Measurements from ENCODE around the gene CREBRF.
"Not testable (repeated sequence)": the region's sequence is repeated elsewhere in the genome, so short reads cannot be mapped to it uniquely, and the experiment has no call there.

The CREBRF gene

GRCh38 chr5:173075137-173075843 lies 19.1 kb downstream of the CREBRF start:
- Histone ChIP-seq H3K36me3 (ENCODE audit: control insufficient read depth in 5 of 5, insufficient read depth in 5 of 5, low read length in 5 of 5) (no peaks in the 10 kb centered on the region), H3K4me3 (ENCODE audit: low read depth in 1 of 5, low read length in 5 of 5) (no peak overlapping the region), H3K4me1 (ENCODE audit: control insufficient read depth in 5 of 5, insufficient read depth in 5 of 5, low read length in 5 of 5) (peaks cover 4 to 18% (median 14%) of the 10 kb centered on the region in 5 donors), H3K9me3 (ENCODE audit: control insufficient read depth in 5 of 5, low read length in 5 of 5) (peaks cover 0 to 2% (median 0%) of the 10 kb centered on the region in 5 donors), H3K27me3 (ENCODE audit: control insufficient read depth in 5 of 5, insufficient read depth in 4 of 5, low read length in 5 of 5) (no peaks in the 10 kb centered on the region), H3K27ac (ENCODE audit: low read depth, low read length) (no peak overlapping the region), H3K9ac (ENCODE audit: low read length in 5 of 5) (no peak overlapping the region)

- peaks cover 4 to 18% (median 14%) of the 10 kb centered on the region in 5 donors for H3K4me1 ChIP-seq (ENCODE audit: control insufficient read depth in 5 of 5, insufficient read depth in 5 of 5, low read length in 5 of 5)
- no peak overlapping the region for H3K27ac ChIP-seq (ENCODE audit: low read depth, low read length)
- no peak overlapping the region for H3K4me3 ChIP-seq (ENCODE audit: low read depth in 1 of 5, low read length in 5 of 5)
- peaks cover 0 to 2% (median 0%) of the 10 kb centered on the region in 5 donors for H3K9me3 ChIP-seq (ENCODE audit: control insufficient read depth in 5 of 5, low read length in 5 of 5)
- H3K9ac ChIP-seq (ENCODE audit: low read length in 5 of 5), result no peak overlapping the region
- no peaks in the 10 kb centered on the region for H3K27me3 ChIP-seq (ENCODE audit: control insufficient read depth in 5 of 5, insufficient read depth in 4 of 5, low read length in 5 of 5)
- peaks cover 3 to 4% (median 3%) of the 10 kb centered on the region in 5 donors for H3K36me3 ChIP-seq (ENCODE audit: control insufficient read depth in 5 of 5, insufficient read depth in 5 of 5, low read length in 5 of 5)
Observed at GRCh38 chr5:173075970-173076369, 19.8 kb downstream of the CREBRF start.

GRCh38 chr5:173076471-173076870 lies 20.3 kb downstream of the CREBRF start:
- H3K36me3 ChIP-seq (ENCODE audit: control insufficient read depth in 5 of 5, insufficient read depth in 5 of 5, low read length in 5 of 5); H3K27ac ChIP-seq (ENCODE audit: low read depth, low read length); H3K9me3 ChIP-seq (ENCODE audit: control insufficient read depth in 5 of 5, low read length in 5 of 5); H3K27me3 ChIP-seq (ENCODE audit: control insufficient read depth in 5 of 5, insufficient read depth in 4 of 5, low read length in 5 of 5); H3K9ac ChIP-seq (ENCODE audit: low read length in 5 of 5); H3K4me3 ChIP-seq (ENCODE audit: low read depth in 1 of 5, low read length in 5 of 5): not testable (repeated sequence)
- peaks cover 4 to 18% (median 14%) of the 10 kb centered on the region in 5 donors for H3K4me1 ChIP-seq (ENCODE audit: control insufficient read depth in 5 of 5, insufficient read depth in 5 of 5, low read length in 5 of 5)

- Histone ChIP-seq H3K9ac (ENCODE audit: low read length in 5 of 5) (no peak overlapping the region), H3K27ac (ENCODE audit: low read depth, low read length) (no peak overlapping the region), H3K9me3 (ENCODE audit: control insufficient read depth in 5 of 5, low read length in 5 of 5) (peaks cover 0 to 2% (median 0%) of the 10 kb centered on the region in 5 donors), H3K27me3 (ENCODE audit: control insufficient read depth in 5 of 5, insufficient read depth in 4 of 5, low read length in 5 of 5) (no peaks in the 10 kb centered on the region), H3K36me3 (ENCODE audit: control insufficient read depth in 5 of 5, insufficient read depth in 5 of 5, low read length in 5 of 5) (peaks cover 11 to 16% (median 13%) of the 10 kb centered on the region in 5 donors), H3K4me3 (ENCODE audit: low read depth in 1 of 5, low read length in 5 of 5) (no peak overlapping the region), H3K4me1 (ENCODE audit: control insufficient read depth in 5 of 5, insufficient read depth in 5 of 5, low read length in 5 of 5) (peaks cover 4 to 18% (median 14%) of the 10 kb centered on the region in 5 donors)
Observed at GRCh38 chr5:173078878-173079277, 22.7 kb downstream of the CREBRF start.

DNA sequence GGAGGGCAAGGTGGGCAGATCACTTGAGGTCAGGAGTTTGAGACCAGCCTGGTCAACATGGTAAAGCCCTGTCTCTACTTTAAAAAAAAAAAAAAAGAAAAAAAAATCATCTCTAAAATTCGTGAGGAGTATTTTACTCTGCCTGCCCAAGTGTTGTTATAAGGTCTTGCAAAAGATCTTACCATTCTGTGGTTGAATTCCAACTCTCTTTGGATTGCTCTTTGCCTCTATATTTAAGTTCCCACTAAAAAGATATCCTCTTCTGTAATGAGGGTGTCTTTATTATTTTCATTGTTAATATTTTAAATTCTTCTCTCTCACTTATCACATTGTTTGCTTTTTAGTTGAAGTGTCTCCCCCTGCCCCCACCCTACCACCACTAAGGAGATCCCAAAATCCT lies 33.4 kb downstream of the CREBRF start:
- H3K4me3 ChIP-seq (ENCODE audit: low read depth in 1 of 5, low read length in 5 of 5), result no peak overlapping the region
- H3K9me3 ChIP-seq (ENCODE audit: control insufficient read depth in 5 of 5, low read length in 5 of 5), result no peaks in the 10 kb centered on the region
- peaks cover 0 to 21% (median 19%) of the 10 kb centered on the region in 5 donors for H3K4me1 ChIP-seq (ENCODE audit: control insufficient read depth in 5 of 5, insufficient read depth in 5 of 5, low read length in 5 of 5)
- no peak overlapping the region for H3K9ac ChIP-seq (ENCODE audit: low read length in 5 of 5)
- H3K27me3 ChIP-seq (ENCODE audit: control insufficient read depth in 5 of 5, insufficient read depth in 4 of 5, low read length in 5 of 5), result no peaks in the 10 kb centered on the region
- H3K27ac ChIP-seq (ENCODE audit: low read depth, low read length), result no peak overlapping the region
- H3K36me3 ChIP-seq (ENCODE audit: control insufficient read depth in 5 of 5, insufficient read depth in 5 of 5, low read length in 5 of 5), result peaks cover 16 to 38% (median 27%) of the 10 kb centered on the region in 5 donors

- no peak overlapping the region for H3K27ac ChIP-seq (ENCODE audit: low read depth, low read length)
- H3K9me3 ChIP-seq (ENCODE audit: control insufficient read depth in 5 of 5, low read length in 5 of 5), result no peaks in the 10 kb centered on the region
- H3K4me3 ChIP-seq (ENCODE audit: low read depth in 1 of 5, low read length in 5 of 5), result no peak overlapping the region
- peaks cover 13 to 31% (median 27%) of the 10 kb centered on the region in 5 donors for H3K36me3 ChIP-seq (ENCODE audit: control insufficient read depth in 5 of 5, insufficient read depth in 5 of 5, low read length in 5 of 5)
- no peak overlapping the region for H3K9ac ChIP-seq (ENCODE audit: low read length in 5 of 5)
- peaks cover 0 to 22% (median 20%) of the 10 kb centered on the region in 5 donors for H3K4me1 ChIP-seq (ENCODE audit: control insufficient read depth in 5 of 5, insufficient read depth in 5 of 5, low read length in 5 of 5)
- H3K27me3 ChIP-seq (ENCODE audit: control insufficient read depth in 5 of 5, insufficient read depth in 4 of 5, low read length in 5 of 5), result no peaks in the 10 kb centered on the region
Observed at GRCh38 chr5:173090639-173091038, 34.5 kb downstream of the CREBRF start.

GRCh38 chr5:173091981-173092380 lies 35.8 kb downstream of the CREBRF start:
- Histone ChIP-seq H3K9me3 (ENCODE audit: control insufficient read depth in 5 of 5, low read length in 5 of 5) (no peaks in the 10 kb centered on the region), H3K4me1 (ENCODE audit: control insufficient read depth in 5 of 5, insufficient read depth in 5 of 5, low read length in 5 of 5) (peaks cover 0 to 22% (median 20%) of the 10 kb centered on the region in 5 donors), H3K36me3 (ENCODE audit: control insufficient read depth in 5 of 5, insufficient read depth in 5 of 5, low read length in 5 of 5) (peaks cover 13 to 27% (median 17%) of the 10 kb centered on the region in 5 donors), H3K9ac (ENCODE audit: low read length in 5 of 5) (no peak overlapping the region), H3K27me3 (ENCODE audit: control insufficient read depth in 5 of 5, insufficient read depth in 4 of 5, low read length in 5 of 5) (no peaks in the 10 kb centered on the region), H3K27ac (ENCODE audit: low read depth, low read length) (no peak overlapping the region), H3K4me3 (ENCODE audit: low read depth in 1 of 5, low read length in 5 of 5) (no peak overlapping the region)

- H3K27me3 ChIP-seq (ENCODE audit: control insufficient read depth in 5 of 5, insufficient read depth in 4 of 5, low read length in 5 of 5), result no peaks in the 10 kb centered on the region
- H3K4me1 ChIP-seq (ENCODE audit: control insufficient read depth in 5 of 5, insufficient read depth in 5 of 5, low read length in 5 of 5), result peaks cover 0 to 25% (median 20%) of the 10 kb centered on the region in 5 donors
- peaks cover 13 to 17% (median 14%) of the 10 kb centered on the region in 5 donors for H3K36me3 ChIP-seq (ENCODE audit: control insufficient read depth in 5 of 5, insufficient read depth in 5 of 5, low read length in 5 of 5)
- H3K9me3 ChIP-seq (ENCODE audit: control insufficient read depth in 5 of 5, low read length in 5 of 5), result no peaks in the 10 kb centered on the region
- no peak overlapping the region for H3K27ac ChIP-seq (ENCODE audit: low read depth, low read length)
- no peak overlapping the region for H3K9ac ChIP-seq (ENCODE audit: low read length in 5 of 5)
- no peak overlapping the region for H3K4me3 ChIP-seq (ENCODE audit: low read depth in 1 of 5, low read length in 5 of 5)
Observed at GRCh38 chr5:173093606-173094005, 37.5 kb downstream of the CREBRF start.

DNA sequence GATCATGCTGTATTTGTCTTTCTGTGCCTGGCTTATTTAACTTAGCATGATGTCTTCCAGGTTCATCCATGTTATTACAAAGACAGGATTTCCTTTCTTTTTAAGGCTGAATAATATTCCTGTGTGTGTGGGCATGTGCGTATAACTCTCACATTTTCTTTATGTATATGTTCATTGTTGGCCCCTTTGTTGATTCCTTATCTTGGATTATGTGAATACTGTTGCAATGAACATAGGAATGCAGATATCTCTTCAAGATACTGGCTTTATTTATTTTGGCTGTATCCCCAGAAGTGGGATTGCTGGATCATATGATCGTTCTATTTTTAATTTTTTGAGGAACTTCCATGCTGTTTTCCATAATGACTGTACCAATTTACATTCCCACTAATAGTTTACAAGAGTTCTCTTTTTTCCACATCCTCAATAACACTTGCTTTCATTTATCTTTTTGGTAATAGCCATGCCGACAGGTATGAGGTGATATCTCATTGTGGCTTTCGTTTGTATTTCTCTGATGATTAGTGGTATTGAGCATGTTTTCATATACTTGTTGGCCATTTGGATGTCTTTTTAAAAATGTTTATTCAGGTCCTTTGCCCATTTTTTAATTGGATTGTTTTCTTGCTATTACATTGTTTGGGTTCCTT lies 38.0 kb downstream of the CREBRF start:
- peak overlapping the region; percentile 1 for H3K27ac ChIP-seq (ENCODE audit: low read depth, low read length)

GRCh38 chr5:173098787-173099186 lies 42.6 kb downstream of the CREBRF start:
- Histone ChIP-seq H3K4me3 (ENCODE audit: low read depth in 1 of 5, low read length in 5 of 5) (no peak overlapping the region), H3K36me3 (ENCODE audit: control insufficient read depth in 5 of 5, insufficient read depth in 5 of 5, low read length in 5 of 5) (peaks cover 0 to 8% (median 0%) of the 10 kb centered on the region in 5 donors), H3K27ac (ENCODE audit: low read depth, low read length) (no peak overlapping the region), H3K27me3 (ENCODE audit: control insufficient read depth in 5 of 5, insufficient read depth in 4 of 5, low read length in 5 of 5) (no peaks in the 10 kb centered on the region), H3K9ac (ENCODE audit: low read length in 5 of 5) (no peak overlapping the region), H3K9me3 (ENCODE audit: control insufficient read depth in 5 of 5, low read length in 5 of 5) (peaks cover 0 to 6% (median 0%) of the 10 kb centered on the region in 5 donors), H3K4me1 (ENCODE audit: control insufficient read depth in 5 of 5, insufficient read depth in 5 of 5, low read length in 5 of 5) (peaks cover 0 to 20% (median 11%) of the 10 kb centered on the region in 5 donors)

More for the DNA sequence above, 38.0 kb downstream of the CREBRF start:
- no peaks in the 10 kb centered on the region for H3K27me3 ChIP-seq (ENCODE audit: control insufficient read depth in 5 of 5, insufficient read depth in 4 of 5, low read length in 5 of 5)
- H3K36me3 ChIP-seq (ENCODE audit: control insufficient read depth in 5 of 5, insufficient read depth in 5 of 5, low read length in 5 of 5), result peaks cover 12 to 17% (median 13%) of the 10 kb centered on the region in 5 donors
- no peaks in the 10 kb centered on the region for H3K9me3 ChIP-seq (ENCODE audit: control insufficient read depth in 5 of 5, low read length in 5 of 5)
- H3K4me3 ChIP-seq (ENCODE audit: low read depth in 1 of 5, low read length in 5 of 5), result no peak overlapping the region
- no peak overlapping the region for H3K9ac ChIP-seq (ENCODE audit: low read length in 5 of 5)
- peaks cover 0 to 26% (median 20%) of the 10 kb centered on the region in 5 donors for H3K4me1 ChIP-seq (ENCODE audit: control insufficient read depth in 5 of 5, insufficient read depth in 5 of 5, low read length in 5 of 5)

All from subcutaneous abdominal adipose tissue (tissue), 5 donors.